H1 (cell line): ENCODE measurements around the gene PRR36. TPM values are rescaled to one million over a fixed set of nuclear protein-coding genes. Genes with fewer than 3 reads are reported as not detected.

Experiments
- CTCF ChIA-PET: fragments of 300-600 bp; sonication (Branson Sonifier 250); formaldehyde crosslinking; loops from one replicate; lab custom pipeline; 2021; ENCODE audit not compliant: partially characterized antibody; lab: Charles Lee
- POLR2A ChIA-PET: fragments of 300-600 bp; sonication (Branson Sonifier 250); formaldehyde crosslinking; loops from one replicate; lab custom pipeline; 2021; ENCODE audit warnings: inconsistent platforms; ENCODE audit not compliant: partially characterized antibody; lab: Charles Lee
- DNase-seq, 2 experiments: peaks; one replicate each; pipeline versions ENCODE4 v3.0.0 to v3.0.0-alpha.2; 2010 to 2022; ENCODE audit warnings: low spot score in 2 of 2, low read depth in 1 of 2, mixed read lengths in 1 of 2
- FAIRE-seq: peaks from 2 replicates; lab custom pipeline; 2011; peaks lifted over from hg19 to GRCh38; lab: Jason Lieb, UNC
- H2AFZ ChIP-seq: 2 replicates; pipeline ENCODE4 v1.8.1; 2012; ENCODE audit warnings: low read length, inconsistent platforms
- H2AK5ac ChIP-seq: 2 replicates; pipeline ENCODE4 v1.6.1; 2013; ENCODE audit warnings: low read depth, low read length
- H2BK120ac ChIP-seq: replicated peaks from 2 replicates; pipeline ENCODE3; 2013; ENCODE audit warnings: low read depth, low read length, inconsistent platforms
- H2BK12ac ChIP-seq: 2 replicates; pipeline ENCODE4 v1.6.1; 2013; ENCODE audit warnings: low read depth, low read length
- H2BK15ac ChIP-seq: 2 replicates; pipeline ENCODE4 v1.6.1; 2013; ENCODE audit warnings: low read length
- H2BK20ac ChIP-seq: 2 replicates; pipeline ENCODE4 v1.6.1; 2013; ENCODE audit warnings: low read length
- H2BK5ac ChIP-seq: 2 replicates; pipeline ENCODE4 v1.6.1; 2013; ENCODE audit warnings: low read depth, low read length
- H3K14ac ChIP-seq: 2 replicates; pipeline ENCODE4 v1.6.1; 2013; ENCODE audit warnings: inconsistent platforms; ENCODE audit not compliant: insufficient read length
- H3K18ac ChIP-seq: 2 replicates; pipeline ENCODE4 v1.6.1; 2013; ENCODE audit warnings: low read length; ENCODE audit errors: extremely low read depth
- H3K23ac ChIP-seq: 2 replicates; pipeline ENCODE4 v1.6.1; 2013; ENCODE audit warnings: inconsistent platforms; ENCODE audit not compliant: insufficient read length
- H3K23me2 ChIP-seq: 2 replicates; pipeline ENCODE4 v1.6.1; 2013; ENCODE audit warnings: low read depth, low read length
- H3K27ac ChIP-seq: 2 replicates; pipeline ENCODE4 v1.6.1; 2011; ENCODE audit warnings: low read depth, low read length, inconsistent platforms
- H3K27me3 ChIP-seq, 4 experiments: replicated peaks in 1 of 4; 1 replicate in 1 of 4; 2 replicates in 3 of 4; pipeline versions ENCODE4 v1.6.1 to v1.8.1; 2011 to 2013; ENCODE audit warnings: low read length in 3 of 4, mild to moderate bottlenecking in 3 of 4, inconsistent platforms in 2 of 4, mixed read lengths in 2 of 4, moderate library complexity in 1 of 4; ENCODE audit not compliant: control insufficient read depth in 3 of 4, insufficient read depth in 3 of 4; ENCODE audit errors: extremely low read depth in 1 of 4
- H3K36me3 ChIP-seq, 4 experiments: 2 replicates each; pipeline versions ENCODE4 v1.6.1 to v1.8.1; 2011 to 2013; ENCODE audit warnings: mild to moderate bottlenecking in 4 of 4, low read length in 3 of 4, moderate library complexity in 2 of 4, control low read depth in 1 of 4, inconsistent platforms in 1 of 4; ENCODE audit not compliant: insufficient read depth in 4 of 4, control insufficient read depth in 2 of 4
- H3K4ac ChIP-seq: replicated peaks from 2 replicates; pipeline ENCODE3; 2013; ENCODE audit warnings: low read length, low read depth, mixed read lengths, inconsistent platforms; ENCODE audit not compliant: insufficient read length
- H3K4me1 ChIP-seq, 4 experiments: replicated peaks in 1 of 4; 1 replicate in 1 of 4; 2 replicates in 3 of 4; pipeline versions ENCODE4 v1.6.1 to v1.8.1; 2011 to 2013; ENCODE audit warnings: low read length in 3 of 4, inconsistent platforms in 2 of 4, mixed read lengths in 1 of 4; ENCODE audit not compliant: insufficient read depth in 4 of 4, control insufficient read depth in 3 of 4
- H3K4me2 ChIP-seq, 2 experiments: 2 replicates each; pipeline versions ENCODE4 v1.6.1 to v1.8.1; 2011 to 2013; ENCODE audit warnings: low read depth in 2 of 2, low read length in 2 of 2, control low read depth in 1 of 2, inconsistent platforms in 1 of 2, mild to moderate bottlenecking in 1 of 2; ENCODE audit not compliant: insufficient read depth in 1 of 2
- H3K4me3 ChIP-seq, 4 experiments: fragments of 200-600, 300-600 bp in 1 of 4; sonication (generic), shearing (Covaris generic), sonication (Bioruptor Twin) in 1 of 4; 2 replicates each; pipeline versions ENCODE4 v1.5.1 to v1.8.1; 2011 to 2016; ENCODE audit warnings: low read length in 4 of 4, low read depth in 3 of 4, control low read depth in 2 of 4, inconsistent platforms in 2 of 4, mild to moderate bottlenecking in 2 of 4, mixed read lengths in 1 of 4, moderate library complexity in 1 of 4; ENCODE audit not compliant: insufficient read depth in 2 of 4; ENCODE audit errors: extremely low read depth in 1 of 4
- H3K56ac ChIP-seq: replicated peaks from 2 replicates; pipeline ENCODE3; 2013; ENCODE audit warnings: low read depth, mild to moderate bottlenecking, mixed read lengths, low read length, inconsistent platforms; ENCODE audit not compliant: insufficient read length
- H3K79me1 ChIP-seq: 2 replicates; pipeline ENCODE4 v1.6.1; 2013; ENCODE audit warnings: low read depth, low read length, control low read depth
- H3K79me2 ChIP-seq, 2 experiments: 2 replicates each; pipeline versions ENCODE4 v1.6.1 to v1.8.1; 2012 to 2013; ENCODE audit warnings: low read length in 2 of 2, mild to moderate bottlenecking in 2 of 2, inconsistent platforms in 1 of 2; ENCODE audit not compliant: insufficient read depth in 2 of 2, control insufficient read depth in 1 of 2
- H3K9ac ChIP-seq, 4 experiments: replicated peaks in 1 of 4; 1 replicate in 1 of 4; 2 replicates in 3 of 4; pipeline versions ENCODE4 v1.6.1 to v1.8.1; 2011 to 2013; ENCODE audit warnings: low read depth in 3 of 4, low read length in 3 of 4, control low read depth in 2 of 4, mild to moderate bottlenecking in 2 of 4, moderate library complexity in 2 of 4, inconsistent platforms in 1 of 4; ENCODE audit errors: extremely low read depth in 1 of 4
- H3K9me3 ChIP-seq, 2 experiments: 2 replicates each; pipeline versions ENCODE4 v1.6.1 to v1.8.1; 2012 to 2013; ENCODE audit warnings: mild to moderate bottlenecking in 2 of 2, moderate library complexity in 2 of 2, control low read depth in 1 of 2, inconsistent platforms in 1 of 2, low read depth in 1 of 2, low read length in 1 of 2, mixed read lengths in 1 of 2; ENCODE audit not compliant: insufficient read depth in 2 of 2
- H4K20me1 ChIP-seq, 2 experiments: replicated peaks in 1 of 2; 2 replicates each; pipeline versions ENCODE3 to v1.8.1; 2011 to 2013; ENCODE audit warnings: inconsistent platforms in 2 of 2, low read length in 2 of 2, mild to moderate bottlenecking in 1 of 2; ENCODE audit not compliant: insufficient read depth in 2 of 2, control insufficient read depth in 1 of 2
- H4K5ac ChIP-seq: 2 replicates; pipeline ENCODE4 v1.6.1; 2013; ENCODE audit warnings: low read length, low read depth, mixed read lengths, inconsistent platforms; ENCODE audit not compliant: insufficient read length
- H4K8ac ChIP-seq: 2 replicates; pipeline ENCODE4 v1.8.0; 2013; ENCODE audit warnings: mild to moderate bottlenecking, moderate library complexity, low read length, inconsistent platforms; ENCODE audit not compliant: insufficient read depth; ENCODE audit errors: extremely low read depth
- H4K91ac ChIP-seq: replicated peaks from 2 replicates; pipeline ENCODE3; 2013; ENCODE audit warnings: low read length, mixed read lengths, inconsistent platforms; ENCODE audit not compliant: insufficient read length
- CREB1 ChIP-seq: IDR thresholded peaks from 2 replicates; pipeline ENCODE4 v1.6.1; 2012; ENCODE audit warnings: inconsistent platforms
- POLR2A ChIP-seq, 2 experiments: IDR thresholded peaks; 1 replicate in 1 of 2; 2 replicates in 1 of 2; pipeline ENCODE4 v1.6.1; 2011; ENCODE audit warnings: low read depth in 2 of 2, low read length in 2 of 2, mild to moderate bottlenecking in 2 of 2; ENCODE audit errors: control extremely low read depth in 1 of 2
- SIRT6 ChIP-seq: IDR thresholded peaks from one replicate; pipeline ENCODE4 v1.7.1; 2012; ENCODE audit warnings: low read length, inconsistent platforms
- WGBS, 2 experiments: shearing (Covaris generic) in 1 of 2; methylation state at CpG; one replicate each; pipeline versions ENCODE4 v1.1.6 to v1.1.7; 2013 to 2015; ENCODE audit warnings: low lambda C conversion rate in 2 of 2, mixed read lengths in 2 of 2, inconsistent platforms in 1 of 2, low coverage in 1 of 2, missing lambda C conversion rate in 1 of 2; ENCODE audit not compliant: insufficient replicate concordance in 2 of 2, insufficient coverage in 1 of 2, insufficient read length in 1 of 2; ENCODE audit errors: extremely low coverage in 1 of 2, missing lambda C conversion rate in 1 of 2; 5-methylcytosine and 5-hydroxymethylcytosine counted together
- polyA plus RNA-seq, 7 experiments: library from polyadenylated mRNA; depleted of rRNA in 3 of 7; stranded (reverse) in 5 of 7; unstranded in 2 of 7; fragments of >200 nt in 5 of 7; fragments of 200-250 nt in 2 of 7; gene quantifications; 1 replicate in 5 of 7; 2 replicates in 1 of 7; 4 replicates in 1 of 7; pipeline versions ENCODE4 v1.2.1 to v1.2.3, GENCODE V29; 2011 to 2013; ENCODE audit warnings: missing spikeins in 2 of 7, mixed read lengths in 2 of 7
- total RNA-seq: library from RNA; stranded (reverse); fragmentation: NEBNext Ultra II Directional; extraction: Animal tissue kit (Norgen Biotek cat#: 25700); gene quantifications from 2 replicates; pipeline ENCODE4 v1.2.1, GENCODE V29; 2021

The PRR36 gene
- total and polyA plus RNA-seq, 2 of the 8 experiments (the other 6 are each of a cell fraction or from before 2014, with no cell fraction given): 1.6 to 23.9 TPM

DNA sequence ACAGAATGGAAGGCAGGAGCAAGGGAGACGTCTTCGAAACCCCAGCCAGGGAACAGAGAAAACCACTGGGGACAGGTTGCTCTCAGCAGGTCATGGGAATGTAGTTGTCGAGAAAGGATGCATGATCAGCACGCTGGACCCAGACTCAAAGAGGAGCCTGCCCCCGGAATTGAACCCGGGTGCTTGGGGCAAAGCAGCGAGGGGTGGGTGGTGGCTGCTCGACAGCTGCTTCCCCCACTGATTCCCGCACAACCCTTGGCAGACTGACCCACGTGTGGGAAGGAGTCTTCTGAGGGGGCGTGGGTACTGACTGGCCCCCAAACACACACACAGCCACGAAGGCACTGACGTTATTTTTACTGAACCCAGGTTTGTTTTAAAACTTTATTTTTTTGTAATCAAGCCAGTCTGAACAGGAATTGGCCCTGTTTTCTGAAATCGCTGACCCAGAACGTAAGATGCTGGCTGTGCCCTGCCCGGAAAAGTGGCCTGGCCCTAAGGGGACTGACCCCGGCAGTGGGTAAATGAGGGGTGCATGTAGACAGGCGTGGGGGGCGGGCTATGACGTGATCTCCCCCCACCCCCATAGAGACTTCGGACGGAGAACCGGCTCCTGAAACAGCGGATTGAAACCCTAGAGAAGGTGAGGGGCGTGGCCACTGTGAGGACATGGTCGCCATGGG is 18.6 kb downstream of the PRR36 start:
- Histone ChIP-seq H3K36me3 (no peaks in the 10 kb centered on the region), H2BK20ac (no peak overlapping the region), H2BK12ac (no peak overlapping the region), H4K5ac (no peak overlapping the region), H3K9ac (no peak overlapping the region), H3K9me3 (no peaks in the 10 kb centered on the region), H3K79me1 (no peaks in the 10 kb centered on the region), H2BK15ac (no peak overlapping the region; the same call in 1 of the 2 replicates), H3K4me1 (peaks cover 4 to 14% (median 7%) of the 10 kb centered on the region in 4 experiments; a peak in 6 of 7 replicates), H3K27ac (no peak overlapping the region), H3K14ac (no peak overlapping the region), H3K23me2 (peaks cover 5% of the 10 kb centered on the region; the same call in 1 of the 2 replicates), H3K4me3 (no peak overlapping the region), H3K4me2 (no peak overlapping the region), H3K23ac (no peak overlapping the region)
- POLR2A ChIA-PET: no interaction called here
- FAIRE-seq (no peak), DNase-seq (no peak)
- CTCF ChIA-PET: no interaction called here
- TF ChIP-seq SIRT6: no peak
- no peak for TF ChIP-seq CREB1
- no peak for TF ChIP-seq POLR2A (IDR thresholded peaks at IDR 0.05; ENCODE audit: control extremely low read depth in 1 of 2, low read depth in 2 of 2, low read length in 2 of 2)
- TF ChIP-seq, all 59 proteins: peak for 0
- Histone ChIP-seq H2AK5ac (no peak overlapping the region), H2BK120ac (no peak overlapping the region), H3K27me3 (peaks cover 0 to 3% (median 1%) of the 10 kb centered on the region in 4 experiments; a peak in 1 of 7 replicates), H2AFZ (no peak overlapping the region), H3K79me2 (no peaks in the 10 kb centered on the region), H3K18ac (no peak overlapping the region), H4K8ac (no peak overlapping the region), H4K20me1 (peaks cover 0 to 5% of the 10 kb centered on the region in 2 experiments), H3K56ac (no peak overlapping the region), H3K4ac (no peak overlapping the region), H2BK5ac (no peak overlapping the region), H4K91ac (no peak overlapping the region)
- 87% methylated on average over 26 of the region's 26 CpGs; no CpG with 5 or more reads in 1 of the 2 experiments for WGBS, 2 experiments
